ENCODE results near the gene IGDCC3.
"Not testable (repeated sequence)": the region's sequence is repeated elsewhere in the genome, so short reads cannot be mapped to it uniquely, and the experiment has no call there.

IGDCC3 gene

GRCh38 chr15:65406424-65407000 lies 28.7 kb upstream of the IGDCC3 start:
- no peak for DNase-seq (ENCODE audit: low read depth)

- DNase-seq (ENCODE audit: low read depth) = no peak
Observed at GRCh38 chr15:65405791-65406423, 28.1 kb upstream of the IGDCC3 start.

- no peak for DNase-seq (ENCODE audit: low read depth)
Observed at GRCh38 chr15:65404186-65404872, 26.5 kb upstream of the IGDCC3 start.

GRCh38 chr15:65402961-65403360 lies 25.2 kb upstream of the IGDCC3 start:
- DNase-seq (ENCODE audit: low read depth) = no peak

- DNase-seq (ENCODE audit: low read depth) = no peak
Observed at GRCh38 chr15:65401611-65402240, 23.9 kb upstream of the IGDCC3 start.

- DNase-seq (ENCODE audit: low read depth) = peak; percentile 16
Observed at GRCh38 chr15:65400760-65401610, 23.2 kb upstream of the IGDCC3 start.

- DNase-seq (ENCODE audit: low read depth) = no peak
Observed at GRCh38 chr15:65399997-65400396, 22.2 kb upstream of the IGDCC3 start.

GRCh38 chr15:65399001-65399706 lies 21.4 kb upstream of the IGDCC3 start:
- no peak for DNase-seq (ENCODE audit: low read depth)

- not testable (repeated sequence) for DNase-seq (ENCODE audit: low read depth)
Observed at GRCh38 chr15:65398486-65398885, 20.7 kb upstream of the IGDCC3 start.

GRCh38 chr15:65396965-65397317 lies 19.1 kb upstream of the IGDCC3 start:
- DNase-seq (ENCODE audit: low read depth) = no peak

GRCh38 chr15:65396283-65396964 lies 18.6 kb upstream of the IGDCC3 start:
- no peak for DNase-seq (ENCODE audit: low read depth)

GRCh38 chr15:65395567-65396202 lies 17.9 kb upstream of the IGDCC3 start:
- DNase-seq (ENCODE audit: low read depth) = no peak

- no peak for DNase-seq (ENCODE audit: low read depth)
Observed at GRCh38 chr15:65394936-65395335, 17.1 kb upstream of the IGDCC3 start.

GRCh38 chr15:65394280-65394789 lies 16.5 kb upstream of the IGDCC3 start:
- no peak for DNase-seq (ENCODE audit: low read depth)

- no peak for DNase-seq (ENCODE audit: low read depth)
Observed at GRCh38 chr15:65393557-65393956, 15.8 kb upstream of the IGDCC3 start.

GRCh38 chr15:65393091-65393490 lies 15.3 kb upstream of the IGDCC3 start:
- no peak for DNase-seq (ENCODE audit: low read depth)

GRCh38 chr15:65392368-65392767 lies 14.6 kb upstream of the IGDCC3 start:
- DNase-seq (ENCODE audit: low read depth) = no peak

GRCh38 chr15:65391732-65392131 lies 13.9 kb upstream of the IGDCC3 start:
- no peak for DNase-seq (ENCODE audit: low read depth)

- DNase-seq (ENCODE audit: low read depth) = no peak
Observed at GRCh38 chr15:65390447-65390846, 12.6 kb upstream of the IGDCC3 start.

GRCh38 chr15:65389226-65389625 lies 11.4 kb upstream of the IGDCC3 start:
- no peak for DNase-seq (ENCODE audit: low read depth)
